HTR-8/SVneo (cell line): Measurements from ENCODE around the gene BFSP1.

Experiments
- DNase-seq: peaks from one replicate; pipeline ENCODE4 v3.0.0; 2011; ENCODE audit warnings: low spot score, mixed read lengths; ENCODE audit not compliant: insufficient read length
- FAIRE-seq: peaks from 2 replicates; lab custom pipeline; 2011; peaks lifted over from hg19 to GRCh38; lab: Jason Lieb, UNC

Gene BFSP1

DNA sequence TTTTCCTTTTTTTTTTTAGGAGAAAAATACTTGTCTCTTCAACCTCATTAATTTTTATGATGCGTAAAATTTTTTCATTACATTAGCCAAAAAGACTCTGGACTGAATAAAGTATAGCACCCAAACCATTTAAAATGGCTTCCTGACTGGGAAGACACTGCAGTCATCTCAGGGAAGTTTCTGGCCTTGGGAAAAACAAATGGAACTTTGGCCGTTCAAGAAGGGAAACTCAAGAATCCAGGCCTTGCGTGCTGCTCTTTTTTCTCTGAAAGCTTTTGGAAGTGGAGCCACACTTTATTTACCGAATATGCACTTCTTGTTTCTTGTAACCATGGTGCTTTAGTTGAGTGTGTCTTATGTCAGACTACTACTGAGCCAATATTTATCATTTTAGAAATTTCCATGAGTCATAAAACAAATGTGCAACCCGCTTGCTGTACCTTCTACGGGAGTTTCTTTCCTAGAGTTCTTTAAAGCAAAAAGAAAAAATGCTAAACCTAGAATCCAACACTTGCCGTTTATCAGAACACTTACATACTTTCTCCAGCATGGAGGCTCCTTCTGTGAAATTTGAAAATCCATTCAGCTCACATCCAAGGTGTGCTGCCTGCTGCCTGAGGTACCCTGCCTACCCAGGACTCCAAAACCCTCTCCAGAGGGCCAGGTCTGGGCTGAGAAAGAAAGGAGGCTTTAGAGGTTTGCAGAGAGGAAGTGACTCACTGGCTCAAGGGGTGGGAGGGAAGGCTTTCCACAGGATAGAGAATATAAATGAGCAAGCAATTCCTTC is 27.2 kb upstream of the BFSP1 start:
- DNase-seq: peak; percentile 79

DNA sequence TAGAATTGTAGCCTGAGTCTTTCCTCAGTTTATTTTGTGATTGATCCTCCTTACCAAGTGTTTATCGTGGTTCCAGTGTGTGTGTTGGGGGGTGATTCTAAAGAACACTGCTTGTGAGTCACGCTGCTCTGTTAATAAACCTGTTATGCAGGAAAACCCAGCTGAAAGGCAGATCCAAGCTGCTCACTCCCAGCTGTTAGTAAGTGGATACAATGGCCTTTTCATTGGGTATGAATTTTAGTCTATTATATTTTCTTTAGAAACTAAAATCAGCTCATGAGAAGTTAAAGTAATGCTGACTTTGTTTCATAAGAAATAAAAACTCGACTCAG is 26.5 kb upstream of the BFSP1 start:
- FAIRE-seq (no peak), DNase-seq (no peak)

More for the DNA sequence above, 27.2 kb upstream of the BFSP1 start:
- FAIRE-seq: no peak

- FAIRE-seq: no peak
- DNase-seq: no peak
Observed at GRCh38 chr20:17556837-17557674, 25.9 kb upstream of the BFSP1 start.

GRCh38 chr20:17555106-17555505 is 23.9 kb upstream of the BFSP1 start:
- no peak for FAIRE-seq
- DNase-seq: no peak

GRCh38 chr20:17549131-17549530 is 18.0 kb upstream of the BFSP1 start:
- DNase-seq (no peak), FAIRE-seq (no peak)

DNA sequence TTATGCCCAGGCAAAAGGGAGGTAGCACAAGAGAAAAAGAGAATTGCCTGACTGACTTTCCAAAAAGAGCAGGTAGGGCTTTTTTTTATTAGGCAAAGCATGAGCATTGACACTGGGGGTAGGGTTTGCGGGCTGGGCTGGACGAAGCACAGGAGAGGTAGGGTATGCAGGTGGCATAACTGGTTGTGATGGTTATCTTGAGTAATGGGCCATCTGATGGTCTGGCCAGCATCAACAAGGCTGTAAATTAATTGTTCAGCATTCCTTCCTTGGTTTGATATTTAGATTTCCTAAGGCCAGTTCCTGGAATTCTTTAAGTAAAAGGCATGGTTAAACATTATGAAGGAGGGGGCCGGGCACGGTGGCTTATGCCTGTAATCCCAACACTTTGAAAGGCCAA is 13.9 kb upstream of the BFSP1 start:
- FAIRE-seq (no peak), DNase-seq (no peak)

DNA sequence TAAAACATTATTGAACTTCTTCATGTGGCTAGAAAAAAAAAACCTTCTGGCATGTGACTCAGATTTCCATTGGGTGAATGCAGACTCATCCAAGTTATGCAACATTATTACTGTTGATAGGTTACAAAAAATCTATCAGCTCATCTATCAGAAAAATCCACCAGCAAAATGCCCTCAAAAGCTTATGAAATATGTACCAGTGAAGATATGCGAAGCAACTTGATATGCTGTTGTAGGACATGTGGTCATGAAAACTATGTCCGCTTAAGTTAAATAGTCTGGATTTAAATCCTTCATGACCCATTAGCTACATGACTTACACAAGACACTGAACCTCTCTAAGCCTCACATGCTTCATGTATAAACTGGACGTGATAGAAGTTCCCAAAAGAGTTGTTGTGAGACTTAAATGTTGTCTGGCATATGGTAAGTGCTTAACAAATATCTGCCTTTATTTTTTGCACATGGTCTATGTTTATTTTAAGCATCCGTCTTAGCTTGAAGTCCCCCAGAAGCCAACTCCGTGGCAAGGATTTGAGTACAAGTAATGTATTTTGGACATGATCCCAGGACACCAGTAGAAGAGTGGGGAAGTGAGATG is 12.5 kb upstream of the BFSP1 start:
- FAIRE-seq: no peak

DNA sequence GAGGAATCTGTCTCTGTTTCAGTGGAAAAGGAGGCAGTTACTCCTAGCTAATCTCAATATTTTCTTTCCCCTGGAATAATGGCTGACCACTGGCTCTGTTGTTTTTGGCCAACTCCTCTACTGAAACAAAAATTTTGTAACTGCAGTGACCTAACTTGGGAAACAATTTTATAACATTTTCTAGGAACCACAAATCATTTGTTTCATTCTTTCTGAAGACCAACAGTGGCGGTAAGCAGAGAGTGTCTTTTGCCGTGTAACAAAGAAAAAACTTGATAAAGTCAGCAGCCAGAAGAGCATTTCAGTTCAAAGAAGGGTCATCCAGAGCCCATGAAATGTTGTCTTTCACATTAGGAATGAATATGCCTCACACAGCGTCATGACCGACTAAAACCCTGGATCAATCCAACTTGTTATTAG is 11.8 kb upstream of the BFSP1 start:
- DNase-seq: no peak
- FAIRE-seq: no peak

More for the DNA sequence above, 12.5 kb upstream of the BFSP1 start:
- no peak for DNase-seq

- no peak for FAIRE-seq
- DNase-seq: no peak
Observed at GRCh38 chr20:17542481-17542880, 11.3 kb upstream of the BFSP1 start.

DNA sequence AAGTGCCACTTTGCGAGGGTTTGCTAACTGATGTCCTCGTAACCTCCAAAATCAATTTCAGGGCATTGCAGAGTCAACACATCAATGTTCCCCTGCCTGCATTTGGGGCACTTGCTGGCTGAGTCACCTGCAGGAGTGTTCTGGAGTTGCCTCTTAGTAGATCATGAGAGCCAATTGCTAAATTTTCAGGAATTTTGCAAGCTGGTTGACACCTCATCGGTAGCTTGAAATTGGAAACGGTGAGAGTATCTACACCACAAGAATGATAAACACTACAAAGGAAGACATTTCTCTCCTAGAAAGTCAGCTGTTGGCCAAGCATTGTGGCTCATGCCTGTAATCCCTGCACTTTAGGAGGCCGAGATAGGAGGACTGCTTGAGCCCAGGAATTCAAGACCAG is 10.8 kb upstream of the BFSP1 start:
- no peak for DNase-seq
- FAIRE-seq: no peak

DNA sequence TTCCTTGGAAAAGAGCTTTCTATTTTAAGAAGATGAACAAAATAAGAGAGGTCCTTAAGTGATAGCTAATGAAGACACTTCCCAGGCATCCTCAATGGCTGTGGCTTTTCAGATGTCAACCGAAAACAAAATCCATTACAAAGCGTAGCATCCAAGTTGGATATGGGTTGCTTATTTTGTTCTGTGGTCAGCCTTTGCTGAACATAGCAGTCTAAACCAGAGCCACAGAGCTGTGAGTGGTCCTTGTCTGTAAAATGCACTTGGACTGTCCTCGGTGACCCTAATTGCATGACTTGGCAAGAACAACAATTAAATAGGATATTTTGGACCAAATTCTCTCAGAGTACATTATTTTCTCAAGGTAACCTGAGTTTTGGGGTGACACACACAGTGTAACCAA is 10.4 kb upstream of the BFSP1 start:
- no peak for FAIRE-seq

GRCh38 chr20:17538517-17539170 is 7.5 kb upstream of the BFSP1 start:
- no peak for FAIRE-seq

More for the DNA sequence above, 10.4 kb upstream of the BFSP1 start:
- DNase-seq: no peak

DNA sequence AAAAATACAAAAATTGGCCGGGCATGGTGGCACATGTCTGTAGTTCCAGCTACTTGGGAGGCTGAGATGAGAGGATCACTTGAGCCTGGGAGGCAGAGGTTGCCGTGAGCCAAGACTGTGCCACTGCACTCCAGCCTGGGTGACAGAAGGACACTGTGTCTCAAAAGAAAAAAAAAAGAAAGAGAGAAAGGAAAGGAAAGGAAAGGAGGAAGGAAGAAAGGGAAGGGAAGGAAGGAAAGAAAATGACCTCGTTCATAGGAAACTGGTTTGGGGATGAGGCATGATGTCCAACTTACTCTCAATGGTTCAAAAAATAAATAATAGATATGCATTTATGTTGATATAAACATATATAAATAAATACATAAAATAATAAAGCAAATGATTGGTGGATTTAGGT is 6.8 kb upstream of the BFSP1 start:
- DNase-seq (no peak), FAIRE-seq (no peak)

More at GRCh38 chr20:17538517-17539170, 7.5 kb upstream of the BFSP1 start:
- no peak for DNase-seq

- DNase-seq (peak; percentile 87), FAIRE-seq (peak; percentile 23)
Observed at GRCh38 chr20:17536944-17537444, 5.8 kb upstream of the BFSP1 start.

- no peak for DNase-seq
- FAIRE-seq: no peak
Observed at GRCh38 chr20:17534077-17534476, 2.9 kb upstream of the BFSP1 start.

- no peak for FAIRE-seq
- DNase-seq: peak; percentile 73
Observed at GRCh38 chr20:17533396-17533795, 2.2 kb upstream of the BFSP1 start.

DNA sequence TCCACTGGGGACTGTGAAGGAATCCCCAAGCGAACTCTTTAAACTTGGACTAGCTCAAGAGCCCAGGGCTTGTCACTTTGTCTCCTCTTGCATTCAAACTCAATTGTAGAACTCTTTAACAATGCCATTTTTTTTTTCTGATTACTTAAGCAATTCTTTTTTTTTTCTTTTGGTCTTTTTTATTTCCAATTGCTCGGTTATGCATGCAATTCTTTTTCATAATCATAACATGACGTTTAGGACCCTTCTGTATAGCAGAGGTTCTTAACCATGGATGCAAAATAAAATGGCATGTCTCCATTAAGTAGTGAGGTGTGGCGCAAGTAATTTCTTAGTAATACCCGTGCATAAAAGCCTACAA is 466 bp upstream of the BFSP1 start:
- DNase-seq: no peak
- no peak for FAIRE-seq

GRCh38 chr20:17530153-17530552 is 1.0 kb downstream of the BFSP1 start:
- FAIRE-seq (no peak), DNase-seq (no peak)

DNA sequence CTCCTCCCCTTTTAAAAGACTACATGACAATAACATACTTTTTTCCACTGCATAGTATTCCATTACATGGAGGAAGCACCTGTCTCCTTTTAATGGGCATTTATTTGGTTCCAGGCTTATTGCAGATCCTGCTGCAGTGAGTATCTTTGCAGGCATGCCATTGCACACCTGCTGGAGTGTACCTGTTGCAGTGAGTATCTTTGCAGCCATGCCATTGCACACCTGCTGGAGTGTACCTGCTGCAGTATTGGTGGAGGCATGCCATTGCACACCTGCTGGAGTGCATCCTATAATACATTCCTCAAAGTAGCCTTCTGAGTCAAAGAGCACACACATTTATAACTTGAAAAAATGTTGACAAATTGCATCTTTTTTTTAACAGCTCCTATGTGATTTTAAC is 1.6 kb downstream of the BFSP1 start:
- no peak for DNase-seq
- no peak for FAIRE-seq

GRCh38 chr20:17525650-17526049 is 5.5 kb downstream of the BFSP1 start:
- FAIRE-seq (no peak), DNase-seq (peak; percentile 38)
